Neural cell (in vitro differentiated cells): ENCODE results near the gene CABLES1.

ENCODE experiments used
- CTCF ChIP-seq: fragments of 450-650 bp; IDR thresholded peaks from 2 replicates; pipeline ENCODE4 v1.5.1; 2014; ENCODE audit warnings: antibody characterized with exemption, mild to moderate bottlenecking, moderate library complexity; ENCODE audit not compliant: poor library complexity, severe bottlenecking
- EP300 ChIP-seq: fragments of 450-650 bp; conservative IDR thresholded peaks from 2 replicates; pipeline ENCODE4 v1.6.1; 2014; ENCODE audit warnings: antibody characterized with exemption, mild to moderate bottlenecking, moderate library complexity; ENCODE audit not compliant: poor library complexity, severe bottlenecking
- EZH2 ChIP-seq: fragments of 200-600, 300-800 bp; shearing (Covaris generic), sonication (generic); IDR thresholded peaks from 2 replicates; pipeline ENCODE4 v1.6.1; 2014; ENCODE audit warnings: antibody characterized with exemption, low read length, borderline replicate concordance, mild to moderate bottlenecking; ENCODE audit not compliant: insufficient read depth, poor library complexity, severe bottlenecking
- POLR2AphosphoS5 ChIP-seq: IDR thresholded peaks from 2 replicates; pipeline ENCODE4 v1.6.1; 2012
- RAD21 ChIP-seq: fragments of 450-650 bp; conservative IDR thresholded peaks from 2 replicates; pipeline ENCODE4 v1.6.1; 2014; ENCODE audit warnings: antibody characterized with exemption, mild to moderate bottlenecking, moderate library complexity
- SMC3 ChIP-seq: fragments of 450-650 bp; conservative IDR thresholded peaks from 2 replicates; pipeline ENCODE4 v1.6.1; 2014; ENCODE audit warnings: antibody characterized with exemption, mild to moderate bottlenecking, moderate library complexity; ENCODE audit not compliant: poor library complexity
- TAF1 ChIP-seq: IDR thresholded peaks from 2 replicates; pipeline ENCODE4 v1.6.1; 2012; ENCODE audit warnings: low read depth

DNA sequence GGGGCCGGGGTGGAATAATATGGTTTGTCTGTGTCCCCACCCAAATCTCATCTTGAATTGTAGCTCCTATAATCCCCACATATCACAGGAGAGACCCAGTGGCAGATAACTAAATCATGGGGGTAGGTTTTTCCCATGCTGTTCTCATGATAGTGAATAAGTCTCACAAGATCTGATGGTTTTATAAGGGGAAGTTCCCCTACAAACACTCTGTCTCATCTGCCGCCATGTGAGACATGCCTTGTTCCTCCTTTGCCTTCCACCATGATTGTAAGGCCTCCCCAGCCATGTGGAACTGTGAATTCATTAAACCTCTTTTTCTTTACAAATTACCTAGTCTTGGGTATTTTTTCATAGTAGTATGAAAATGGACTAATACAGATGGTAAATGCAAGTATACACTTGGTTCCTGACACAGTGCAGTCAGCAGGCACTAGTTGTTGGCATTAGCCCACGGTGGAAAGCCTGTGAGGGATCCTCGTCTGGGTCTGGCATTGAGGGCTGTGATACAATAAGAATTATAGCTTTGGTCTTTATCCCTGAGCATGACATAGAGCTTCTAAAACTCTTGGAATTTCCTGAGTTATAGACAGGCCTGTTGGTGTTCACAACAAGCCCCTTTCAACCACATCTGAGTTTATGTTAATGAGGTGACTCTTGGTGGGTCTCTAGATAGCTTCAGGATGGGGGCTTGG, 135.8 kb downstream of the CABLES1 start:
- TF ChIP-seq RAD21: no peak
- no peak for TF ChIP-seq CTCF
- TF ChIP-seq TAF1: no peak
- no peak for TF ChIP-seq POLR2AphosphoS5
- TF ChIP-seq SMC3: no peak
- no peak for TF ChIP-seq EZH2
- TF ChIP-seq EP300: no peak
